ENCODE measurements around the gene CHDH.

CHDH gene

DNA sequence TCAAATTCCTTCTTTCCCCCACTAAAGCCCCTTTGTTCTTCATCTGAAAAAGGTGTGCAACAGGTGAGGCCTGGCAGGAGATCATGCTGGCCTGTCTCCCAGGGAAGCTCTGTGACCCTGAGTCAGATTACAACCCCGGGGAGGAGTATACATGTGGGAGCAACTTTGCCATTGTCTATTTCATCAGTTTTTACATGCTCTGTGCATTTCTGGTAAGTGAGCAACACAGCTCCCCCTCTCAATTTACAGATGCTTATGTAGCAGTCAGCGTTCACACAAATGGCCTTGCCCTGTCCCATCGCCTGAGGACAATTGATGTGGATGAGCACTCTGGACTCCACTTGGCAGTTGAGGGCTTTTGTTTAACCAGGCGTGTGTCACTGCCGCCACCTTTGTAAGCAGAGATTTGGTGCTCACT is 70.4 kb downstream of the CHDH start:
- TF ChIP-seq, protein P1, sequence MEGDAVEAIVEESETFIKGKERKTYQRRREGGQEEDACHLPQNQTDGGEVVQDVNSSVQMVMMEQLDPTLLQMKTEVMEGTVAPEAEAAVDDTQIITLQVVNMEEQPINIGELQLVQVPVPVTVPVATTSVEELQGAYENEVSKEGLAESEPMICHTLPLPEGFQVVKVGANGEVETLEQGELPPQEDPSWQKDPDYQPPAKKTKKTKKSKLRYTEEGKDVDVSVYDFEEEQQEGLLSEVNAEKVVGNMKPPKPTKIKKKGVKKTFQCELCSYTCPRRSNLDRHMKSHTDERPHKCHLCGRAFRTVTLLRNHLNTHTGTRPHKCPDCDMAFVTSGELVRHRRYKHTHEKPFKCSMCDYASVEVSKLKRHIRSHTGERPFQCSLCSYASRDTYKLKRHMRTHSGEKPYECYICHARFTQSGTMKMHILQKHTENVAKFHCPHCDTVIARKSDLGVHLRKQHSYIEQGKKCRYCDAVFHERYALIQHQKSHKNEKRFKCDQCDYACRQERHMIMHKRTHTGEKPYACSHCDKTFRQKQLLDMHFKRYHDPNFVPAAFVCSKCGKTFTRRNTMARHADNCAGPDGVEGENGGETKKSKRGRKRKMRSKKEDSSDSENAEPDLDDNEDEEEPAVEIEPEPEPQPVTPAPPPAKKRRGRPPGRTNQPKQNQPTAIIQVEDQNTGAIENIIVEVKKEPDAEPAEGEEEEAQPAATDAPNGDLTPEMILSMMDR (IDR thresholded peaks at IDR 0.05; ENCODE audit: low read depth, low read length), result no peak
- H3K4me3 ChIP-seq (ENCODE audit: low read depth, low read length), result no peak overlapping the region

DNA sequence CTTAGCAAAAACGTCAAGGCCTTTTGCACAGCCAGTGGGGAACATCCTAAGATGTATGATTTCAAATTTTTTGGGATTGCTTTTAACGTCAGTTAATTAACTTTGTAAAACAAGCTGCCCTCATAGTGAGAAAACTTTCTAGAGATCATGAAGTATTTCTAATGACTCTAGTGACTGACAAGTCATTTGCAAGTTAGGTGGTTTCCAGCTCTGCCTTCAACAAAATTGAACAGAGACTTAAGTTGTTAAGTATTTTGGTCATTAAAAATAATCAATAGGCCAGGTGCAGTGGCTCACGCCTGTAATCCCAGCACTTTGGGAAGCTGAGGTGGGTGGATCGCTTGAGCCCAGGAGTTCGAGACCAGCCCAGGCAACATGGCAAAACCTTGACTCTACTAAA is 71.2 kb downstream of the CHDH start:
- TF ChIP-seq, protein P1 (IDR thresholded peaks at IDR 0.05; ENCODE audit: low read depth, low read length), result no peak
- no peak overlapping the region for H3K4me3 ChIP-seq (ENCODE audit: low read depth, low read length)

DNA sequence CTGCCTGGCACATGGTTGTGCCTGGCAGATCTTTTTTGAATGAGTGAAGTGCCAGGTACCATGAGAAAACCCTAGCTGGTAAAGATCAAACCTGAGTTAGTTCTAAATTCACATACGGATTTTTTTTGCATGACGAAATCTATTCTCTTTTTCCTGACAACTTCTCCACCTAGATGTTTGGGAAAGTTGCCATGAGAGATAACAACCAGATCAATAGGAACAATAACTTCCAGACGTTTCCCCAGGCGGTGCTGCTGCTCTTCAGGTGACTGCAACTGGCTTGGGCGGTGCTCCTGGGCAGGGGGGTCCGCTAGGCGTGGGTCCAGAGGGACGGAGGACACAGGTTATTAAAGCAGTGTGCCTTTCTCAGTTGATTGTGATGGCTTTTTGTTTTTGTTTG is 71.8 kb downstream of the CHDH start:
- TF ChIP-seq, protein P1 (IDR thresholded peaks at IDR 0.05; ENCODE audit: low read depth, low read length), result no peak
- no peak overlapping the region for H3K4me3 ChIP-seq (ENCODE audit: low read depth, low read length)

DNA sequence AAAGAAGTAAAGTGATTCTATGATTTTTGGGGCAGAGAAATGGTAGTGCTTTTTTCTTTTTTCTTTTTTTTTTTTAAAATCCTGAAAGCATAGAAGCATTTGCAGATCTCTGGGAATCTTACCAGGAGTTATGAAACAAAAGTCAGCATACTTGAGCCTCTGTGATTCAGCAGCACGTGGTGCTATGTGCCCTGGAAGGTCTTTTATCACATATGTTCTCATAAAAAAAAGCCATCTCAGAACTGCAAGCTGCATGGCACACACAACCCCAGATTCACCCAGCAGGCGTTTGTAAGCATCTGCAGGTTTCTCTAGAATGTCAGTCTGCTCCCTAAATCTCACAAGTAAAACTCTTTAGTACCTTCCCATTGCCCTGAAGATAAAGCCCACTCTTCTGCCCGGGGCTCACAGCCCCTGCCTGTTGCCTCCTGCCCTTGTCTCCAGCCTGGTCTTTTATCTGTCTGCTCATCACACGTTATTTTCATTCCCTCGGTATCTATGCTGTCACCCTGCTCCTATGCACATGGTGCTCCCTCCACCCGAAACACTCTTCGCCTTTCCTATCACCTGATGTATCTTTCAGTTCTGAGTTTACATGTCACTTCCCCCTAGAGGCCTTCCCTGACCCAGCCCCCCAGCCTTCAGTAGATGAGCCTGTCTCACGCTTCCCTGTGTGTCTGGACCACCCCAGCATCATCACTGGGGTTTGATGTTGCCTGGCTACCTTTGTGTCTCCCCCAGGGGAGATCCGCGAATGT is 72.4 kb downstream of the CHDH start:
- TF ChIP-seq, protein P1 (IDR thresholded peaks at IDR 0.05; ENCODE audit: low read depth, low read length), result no peak
- no peak overlapping the region for H3K4me3 ChIP-seq (ENCODE audit: low read depth, low read length)

DNA sequence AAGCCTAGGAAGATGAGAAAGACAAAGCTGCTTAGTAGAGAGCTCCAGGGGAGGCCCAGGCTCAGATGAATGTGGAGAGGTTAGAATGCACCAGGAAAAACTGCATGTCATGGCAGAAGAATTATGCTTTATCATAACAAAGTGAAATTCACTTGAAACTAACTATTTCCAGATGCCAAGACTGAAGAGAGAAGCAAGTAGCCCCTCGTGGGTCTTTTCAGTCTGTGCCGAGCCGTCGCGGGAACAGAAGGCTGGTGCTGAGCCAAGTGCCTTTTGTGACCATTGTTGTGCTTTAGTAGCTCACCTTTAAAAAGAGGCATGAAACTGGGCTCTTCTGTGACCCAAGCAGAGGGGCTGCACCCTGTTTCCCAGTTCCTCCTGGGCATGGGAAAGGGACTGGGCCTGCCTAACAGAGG is 73.2 kb downstream of the CHDH start:
- TF ChIP-seq, protein P1 (IDR thresholded peaks at IDR 0.05; ENCODE audit: low read depth, low read length), result no peak
- no peak overlapping the region for H3K4me3 ChIP-seq (ENCODE audit: low read depth, low read length)

DNA sequence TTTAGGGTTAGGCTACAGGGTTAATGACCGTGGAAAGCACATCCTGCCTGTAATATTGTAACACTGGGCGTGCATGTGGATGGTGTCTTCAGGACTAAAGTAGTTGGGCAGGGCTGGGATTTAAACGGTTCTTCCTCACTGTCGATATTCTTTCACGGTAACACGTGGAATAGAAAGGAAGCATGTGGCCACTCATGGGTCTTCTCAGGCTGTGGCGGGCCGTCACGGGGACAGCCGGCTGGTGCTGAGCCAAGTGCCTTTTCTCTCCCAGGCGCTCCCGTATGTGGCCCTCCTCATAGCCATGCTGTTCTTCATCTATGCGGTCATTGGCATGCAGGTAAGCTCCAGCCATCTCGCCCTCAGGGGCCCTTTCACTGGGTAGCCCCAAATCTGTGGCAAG is 73.7 kb downstream of the CHDH start:
- no peak overlapping the region for H3K4me3 ChIP-seq (ENCODE audit: low read depth, low read length)
- TF ChIP-seq, protein P1 (IDR thresholded peaks at IDR 0.05; ENCODE audit: low read depth, low read length), result no peak

Data from WI38 (cell line).